ENCODE data around the gene IRF2BP2. TPM values are rescaled to one million over a fixed set of nuclear protein-coding genes. Genes with fewer than 3 reads are reported as not detected.

The IRF2BP2 gene
- total RNA-seq, 2 experiments from 2014 or later = 71.5 to 72.0 TPM

- H3K27me3 Mint-ChIP-seq (ENCODE audit: low read depth) = no peaks in the 10 kb centered on the region
- H3K4me1 Mint-ChIP-seq (ENCODE audit: low read depth) = peaks cover 49% of the 10 kb centered on the region
- peaks cover 52% of the 10 kb centered on the region for H3K36me3 Mint-ChIP-seq (ENCODE audit: low read depth)
- ATAC-seq = no peak
- DNase-seq = no peak
- CTCF ChIA-PET = interaction anchor here (0.8 to 3.0 kb wide), 11 partner anchors 8 to 500 kb away, joined by 3 to 32 read pairs (median 3); no protein-coding TSS in a partner anchor
- peak overlapping the region; percentile 82 for H3K27ac Mint-ChIP-seq
- H3K4me3 Mint-ChIP-seq = peak overlapping the region; percentile 86
- POLR2A ChIA-PET = interaction anchor here (0.5 to 1.6 kb wide), 9 partner anchors 8 to 479 kb away, joined by 3 to 17 read pairs (median 4); no protein-coding TSS in a partner anchor
- no peaks in the 10 kb centered on the region for H3K9me3 Mint-ChIP-seq (ENCODE audit: insufficient read depth)
These were observed 5.2 kb downstream of the IRF2BP2 start for GRCh38 chr1:234604495-234605398.

GRCh38 chr1:234603221-234604204 lies 6.5 kb downstream of the IRF2BP2 start:
- Mint-ChIP-seq H3K4me1 (ENCODE audit: low read depth) (peaks cover 59% of the 10 kb centered on the region), H3K9me3 (ENCODE audit: insufficient read depth) (no peaks in the 10 kb centered on the region), H3K36me3 (ENCODE audit: low read depth) (peaks cover 52% of the 10 kb centered on the region), H3K27me3 (ENCODE audit: low read depth) (no peaks in the 10 kb centered on the region), H3K27ac (peak overlapping the region; percentile 70), H3K4me3 (peak overlapping the region; percentile 86)
- CTCF ChIA-PET = interaction anchor here (1.0 to 3.0 kb wide), 7 partner anchors 18 to 480 kb away, joined by 3 to 32 read pairs (median 4); no protein-coding TSS in a partner anchor
- ATAC-seq (no peak), DNase-seq (no peak)
- POLR2A ChIA-PET = interaction anchor here (0.5 to 1.5 kb wide), 11 partner anchors 9 to 721 kb away, joined by 3 to 17 read pairs (median 3); no protein-coding TSS in a partner anchor

GRCh38 chr1:234602334-234603220 lies 7.4 kb downstream of the IRF2BP2 start:
- Mint-ChIP-seq H3K9me3 (ENCODE audit: insufficient read depth) (no peaks in the 10 kb centered on the region), H3K4me1 (ENCODE audit: low read depth) (peaks cover 66% of the 10 kb centered on the region), H3K4me3 (peak overlapping the region; percentile 55), H3K36me3 (ENCODE audit: low read depth) (peaks cover 44% of the 10 kb centered on the region), H3K27ac (peak overlapping the region; percentile 70), H3K27me3 (ENCODE audit: low read depth) (no peaks in the 10 kb centered on the region)
- CTCF ChIA-PET = interaction anchor here (1.1 to 3.5 kb wide), 8 partner anchors 9 to 481 kb away, joined by 3 to 32 read pairs (median 20); partner anchors contain the start of gene IRF2BP2
- ATAC-seq (no peak), DNase-seq (no peak)
- POLR2A ChIA-PET = interaction anchor here (1.1 to 6.0 kb wide), 5 partner anchors 9 to 722 kb away, joined by 3 to 101 read pairs (median 3); partner anchors contain the start of gene IRF2BP2

GRCh38 chr1:234601301-234602017 lies 8.5 kb downstream of the IRF2BP2 start:
- Mint-ChIP-seq H3K4me1 (ENCODE audit: low read depth) (peaks cover 65% of the 10 kb centered on the region), H3K36me3 (ENCODE audit: low read depth) (peaks cover 32% of the 10 kb centered on the region), H3K27ac (peak overlapping the region; percentile 90), H3K4me3 (peak overlapping the region; percentile 69), H3K9me3 (ENCODE audit: insufficient read depth) (no peaks in the 10 kb centered on the region), H3K27me3 (ENCODE audit: low read depth) (no peaks in the 10 kb centered on the region)
- ATAC-seq (peak; percentile 24), DNase-seq (peak; percentile 57)
- CTCF ChIA-PET = interaction anchor here (0.9 to 3.5 kb wide), 12 partner anchors 10 to 482 kb away, joined by 3 to 31 read pairs (median 7); partner anchors contain the start of gene IRF2BP2
- POLR2A ChIA-PET = interaction anchor here (0.5 to 6.0 kb wide), 10 partner anchors 10 to 560 kb away, joined by 3 to 101 read pairs (median 6); partner anchors contain the start of genes IRF2BP2 and RBM34

GRCh38 chr1:234600418-234601281 lies 9.3 kb downstream of the IRF2BP2 start:
- Mint-ChIP-seq H3K36me3 (ENCODE audit: low read depth) (peaks cover 24% of the 10 kb centered on the region), H3K27ac (peak overlapping the region; percentile 90), H3K9me3 (ENCODE audit: insufficient read depth) (no peaks in the 10 kb centered on the region), H3K4me1 (ENCODE audit: low read depth) (peaks cover 60% of the 10 kb centered on the region), H3K27me3 (ENCODE audit: low read depth) (no peaks in the 10 kb centered on the region), H3K4me3 (peak overlapping the region; percentile 69)
- peak; percentile 48 for DNase-seq
- ChIA-PET CTCF (interaction anchor here (0.8 to 3.5 kb wide), 13 partner anchors 11 to 483 kb away, joined by 3 to 31 read pairs (median 5); partner anchors contain the start of gene IRF2BP2), POLR2A (interaction anchor here (0.5 to 6.0 kb wide), 10 partner anchors 8 to 561 kb away, joined by 3 to 101 read pairs (median 6); partner anchors contain the start of genes IRF2BP2 and RBM34)
- peak; percentile 35 for ATAC-seq

GRCh38 chr1:234599617-234600417 lies 10.2 kb downstream of the IRF2BP2 start:
- H3K9me3 Mint-ChIP-seq (ENCODE audit: insufficient read depth) = no peaks in the 10 kb centered on the region
- ChIA-PET POLR2A (interaction anchor here (0.6 to 6.0 kb wide), 7 partner anchors 8 to 412 kb away, joined by 3 to 101 read pairs (median 4); partner anchors contain the start of gene IRF2BP2), CTCF (interaction anchor here (0.8 to 4.1 kb wide), 14 partner anchors 11 to 484 kb away, joined by 3 to 31 read pairs (median 7); partner anchors contain the start of gene IRF2BP2)
- H3K27me3 Mint-ChIP-seq (ENCODE audit: low read depth) = no peaks in the 10 kb centered on the region
- DNase-seq (peak; percentile 81), ATAC-seq (peak; percentile 72)
- peak overlapping the region; percentile 95 for H3K27ac Mint-ChIP-seq
- H3K36me3 Mint-ChIP-seq (ENCODE audit: low read depth) = peaks cover 17% of the 10 kb centered on the region
- H3K4me3 Mint-ChIP-seq = peak overlapping the region; percentile 85
- H3K4me1 Mint-ChIP-seq (ENCODE audit: low read depth) = peaks cover 57% of the 10 kb centered on the region

- DNase-seq (peak; percentile 21), ATAC-seq (no peak)
- Mint-ChIP-seq H3K4me1 (ENCODE audit: low read depth) (peaks cover 60% of the 10 kb centered on the region), H3K27me3 (ENCODE audit: low read depth) (no peaks in the 10 kb centered on the region), H3K27ac (peak overlapping the region; percentile 95), H3K36me3 (ENCODE audit: low read depth) (peaks cover 14% of the 10 kb centered on the region), H3K9me3 (ENCODE audit: insufficient read depth) (no peaks in the 10 kb centered on the region), H3K4me3 (peak overlapping the region; percentile 85)
- ChIA-PET POLR2A (interaction anchor here (0.6 to 6.0 kb wide), 4 partner anchors 12 to 413 kb away, joined by 3 to 101 read pairs (median 4); partner anchors contain the start of gene IRF2BP2), CTCF (interaction anchor here (0.6 to 4.1 kb wide), 13 partner anchors 14 to 500 kb away, joined by 3 to 29 read pairs (median 4); no protein-coding TSS in a partner anchor)
These were observed 10.9 kb downstream of the IRF2BP2 start for GRCh38 chr1:234598974-234599616.

- Mint-ChIP-seq H3K9me3 (ENCODE audit: insufficient read depth) (no peaks in the 10 kb centered on the region), H3K27ac (no peak overlapping the region), H3K36me3 (ENCODE audit: low read depth) (peaks cover 8% of the 10 kb centered on the region), H3K4me1 (ENCODE audit: low read depth) (peaks cover 56% of the 10 kb centered on the region), H3K4me3 (no peak overlapping the region), H3K27me3 (ENCODE audit: low read depth) (no peaks in the 10 kb centered on the region)
- CTCF ChIA-PET = interaction anchor here (0.6 to 4.1 kb wide), 27 partner anchors 12 to 506 kb away, joined by 3 to 27 read pairs (median 4); partner anchors contain the start of gene IRF2BP2
- ATAC-seq = no peak
- POLR2A ChIA-PET = interaction anchor here (0.7 to 6.0 kb wide), 2 partner anchors 13 to 126 kb away, joined by 3 to 101 read pairs; partner anchors contain the start of gene IRF2BP2
- peak; percentile 75 for DNase-seq
These were observed 12.1 kb downstream of the IRF2BP2 start for GRCh38 chr1:234597894-234598293.

Data from activated CD8-positive, alpha-beta T cell treated with anti-CD3 and anti-CD28 coated beads, Interleukin-2, amount 10 ng/mL, durations not matched to agents 7 days and 5 days (primary cell).